NCI-H460 (cell line): ENCODE data around the gene BNC1. TPM values are rescaled to one million over a fixed set of nuclear protein-coding genes. Genes with fewer than 3 reads are reported as not detected.

Source experiments
- DNase-seq: peaks from one replicate; pipeline ENCODE4 v3.0.0-alpha.2; 2016; ENCODE audit warnings: low read depth; ENCODE audit errors: extremely low read depth
- polyA plus RNA-seq: library from polyadenylated mRNA; depleted of rRNA; stranded (reverse); fragments of >200 nt; gene quantifications from 2 replicates; pipeline ENCODE4 v1.2.3, GENCODE V29; 2014; cell fraction: nucleus; rRNA removed
- total RNA-seq: library from RNA; depleted of rRNA; stranded (reverse); fragments of >200 nt; shearing (Covaris generic); gene quantifications from 2 replicates; pipeline ENCODE4 v1.2.3, GENCODE V29; 2014; rRNA removed

BNC1 gene, protein sequence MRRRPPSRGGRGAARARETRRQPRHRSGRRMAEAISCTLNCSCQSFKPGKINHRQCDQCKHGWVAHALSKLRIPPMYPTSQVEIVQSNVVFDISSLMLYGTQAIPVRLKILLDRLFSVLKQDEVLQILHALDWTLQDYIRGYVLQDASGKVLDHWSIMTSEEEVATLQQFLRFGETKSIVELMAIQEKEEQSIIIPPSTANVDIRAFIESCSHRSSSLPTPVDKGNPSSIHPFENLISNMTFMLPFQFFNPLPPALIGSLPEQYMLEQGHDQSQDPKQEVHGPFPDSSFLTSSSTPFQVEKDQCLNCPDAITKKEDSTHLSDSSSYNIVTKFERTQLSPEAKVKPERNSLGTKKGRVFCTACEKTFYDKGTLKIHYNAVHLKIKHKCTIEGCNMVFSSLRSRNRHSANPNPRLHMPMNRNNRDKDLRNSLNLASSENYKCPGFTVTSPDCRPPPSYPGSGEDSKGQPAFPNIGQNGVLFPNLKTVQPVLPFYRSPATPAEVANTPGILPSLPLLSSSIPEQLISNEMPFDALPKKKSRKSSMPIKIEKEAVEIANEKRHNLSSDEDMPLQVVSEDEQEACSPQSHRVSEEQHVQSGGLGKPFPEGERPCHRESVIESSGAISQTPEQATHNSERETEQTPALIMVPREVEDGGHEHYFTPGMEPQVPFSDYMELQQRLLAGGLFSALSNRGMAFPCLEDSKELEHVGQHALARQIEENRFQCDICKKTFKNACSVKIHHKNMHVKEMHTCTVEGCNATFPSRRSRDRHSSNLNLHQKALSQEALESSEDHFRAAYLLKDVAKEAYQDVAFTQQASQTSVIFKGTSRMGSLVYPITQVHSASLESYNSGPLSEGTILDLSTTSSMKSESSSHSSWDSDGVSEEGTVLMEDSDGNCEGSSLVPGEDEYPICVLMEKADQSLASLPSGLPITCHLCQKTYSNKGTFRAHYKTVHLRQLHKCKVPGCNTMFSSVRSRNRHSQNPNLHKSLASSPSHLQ
- total RNA-seq, result not detected in 2 replicates
- not detected in 2 replicates for polyA plus RNA-seq

DNA sequence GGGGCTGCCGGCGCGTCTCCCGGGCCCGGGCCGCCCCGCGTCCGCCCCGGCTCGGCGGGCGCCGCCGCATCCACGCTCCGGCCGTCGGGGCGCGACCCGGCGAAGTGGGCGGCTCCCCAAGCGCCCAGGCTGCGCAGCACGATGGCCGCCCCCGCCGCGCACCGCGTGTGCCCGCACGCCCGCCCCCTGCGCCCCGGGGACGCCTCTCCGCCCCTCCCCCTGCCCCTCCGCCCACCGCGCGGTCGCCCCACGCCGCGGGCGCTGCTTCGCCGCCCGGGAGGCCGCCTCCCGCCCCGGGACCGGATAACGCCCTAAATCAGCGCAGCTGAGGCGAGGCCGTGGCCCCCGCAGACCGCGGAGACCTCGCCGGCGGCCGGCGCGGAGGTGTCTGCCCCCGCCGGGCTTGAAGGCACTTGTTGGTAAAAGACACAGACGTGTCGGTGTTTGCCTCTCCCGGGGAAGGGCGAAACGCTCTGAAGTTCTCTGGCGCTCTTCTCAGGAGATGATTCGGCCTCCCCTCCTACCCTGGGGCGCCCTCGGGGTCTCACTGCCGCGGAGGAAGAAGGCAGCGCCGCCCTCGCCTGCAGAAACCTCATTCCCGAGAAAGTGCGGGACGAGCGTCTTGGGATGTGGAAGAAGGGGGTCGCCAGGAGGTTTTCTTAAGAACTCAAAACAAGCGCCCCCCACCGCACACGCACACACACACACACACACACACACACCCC is at the start of gene BNC1:
Gene BNC1 (minus strand): TSS at position 106 of the 725 bp plus-strand sequence. CDS start 36 bp downstream, at position 70.
- no peak for DNase-seq

DNA sequence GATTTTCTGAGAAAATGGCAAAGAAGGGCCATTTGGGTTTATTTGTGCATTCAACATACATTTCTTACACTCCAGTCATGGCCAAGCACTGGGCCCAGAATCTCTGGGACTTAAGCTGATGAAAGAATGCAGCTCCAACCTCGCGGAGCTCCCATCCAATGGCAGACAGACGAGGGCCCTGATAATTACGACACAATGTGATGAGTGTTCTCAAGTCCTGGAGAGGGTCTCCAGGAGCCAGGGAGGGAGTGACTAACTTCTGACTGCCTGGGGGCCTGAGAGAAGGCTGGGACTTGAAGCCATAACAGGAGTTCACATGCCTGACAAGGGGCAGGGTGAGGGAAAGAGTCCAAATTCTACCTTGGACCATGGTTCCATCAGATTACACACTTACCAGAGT is 42.6 kb upstream of the BNC1 start:
- no peak for DNase-seq

DNA sequence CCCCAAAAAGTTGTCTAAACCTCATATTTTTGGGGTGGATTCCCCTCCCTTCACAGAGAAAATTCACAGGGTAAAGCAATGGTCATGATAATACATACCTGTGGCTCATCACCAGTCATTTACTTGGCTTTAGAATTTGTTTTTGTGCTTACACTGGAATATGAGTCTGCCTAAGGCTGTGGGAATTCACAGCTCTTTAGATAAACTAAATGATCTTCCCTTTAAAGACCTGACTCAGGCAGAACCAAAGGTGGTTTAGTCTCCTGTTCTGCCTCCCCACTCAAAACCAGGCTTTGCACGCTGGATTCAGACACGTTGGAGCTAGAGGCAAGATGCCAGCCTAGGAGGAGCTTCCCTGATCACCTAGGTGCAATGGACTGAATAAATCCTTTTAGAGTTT is 40.3 kb upstream of the BNC1 start:
- no peak for DNase-seq

DNA sequence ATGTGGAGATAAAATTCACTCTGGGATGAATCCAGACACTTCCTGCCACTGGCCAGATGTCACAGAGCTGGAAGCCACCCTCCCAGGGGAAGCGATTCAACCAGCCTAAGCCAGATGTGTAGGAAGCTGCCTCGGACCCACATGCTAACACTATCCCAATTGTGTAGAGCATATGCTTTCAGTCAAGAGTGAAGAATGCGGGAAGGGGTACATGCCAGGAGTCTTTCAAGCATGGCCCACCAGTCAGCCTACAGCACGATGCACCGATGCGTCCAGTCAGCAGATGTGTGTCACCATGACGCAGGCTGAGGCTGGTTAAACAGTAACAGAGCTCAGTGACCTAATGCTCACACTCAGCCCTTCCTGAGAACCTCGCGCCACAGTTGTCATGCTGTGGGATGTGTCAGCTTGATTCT is 38.8 kb upstream of the BNC1 start:
- no peak for DNase-seq

DNA sequence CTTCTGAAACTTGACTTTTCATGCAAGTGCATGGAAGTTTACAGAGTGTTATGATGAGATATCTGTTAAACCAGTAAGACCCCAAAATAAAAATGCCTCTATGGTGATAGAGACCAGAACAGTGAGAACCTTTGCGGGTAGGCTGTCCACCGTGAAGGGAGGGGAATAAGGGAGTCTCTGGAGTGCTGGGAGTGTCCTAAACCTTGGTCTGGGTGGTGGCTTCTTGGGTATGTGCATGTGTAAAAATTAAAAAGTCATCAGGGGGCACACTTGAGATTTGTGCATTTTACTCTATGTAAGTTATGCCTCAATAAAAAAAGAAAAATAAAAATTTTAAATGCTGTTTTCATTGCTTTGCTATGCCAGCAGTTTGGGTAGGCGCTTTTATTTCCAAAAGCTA is 38.2 kb upstream of the BNC1 start:
- no peak for DNase-seq

DNA sequence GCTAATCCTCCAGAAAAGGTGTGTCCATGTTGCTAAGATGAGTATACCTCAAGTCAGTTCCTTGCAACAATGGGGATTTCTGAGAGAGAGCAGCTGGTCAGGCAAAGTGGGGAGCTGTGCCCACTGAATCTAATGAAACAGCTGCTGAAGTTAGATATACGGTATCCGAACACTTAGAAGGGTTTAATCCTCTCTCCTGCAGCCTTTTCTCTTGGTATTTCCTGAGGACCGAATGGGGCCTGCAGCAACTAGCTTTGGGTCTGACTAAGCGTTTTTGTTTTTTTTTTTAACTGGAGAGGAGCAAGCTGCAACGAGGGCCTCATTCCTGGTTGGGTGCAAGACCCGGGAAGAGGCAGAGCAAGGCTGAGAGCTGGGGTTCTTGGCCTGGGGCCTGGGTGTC is 37.6 kb upstream of the BNC1 start:
- DNase-seq, result no peak

DNA sequence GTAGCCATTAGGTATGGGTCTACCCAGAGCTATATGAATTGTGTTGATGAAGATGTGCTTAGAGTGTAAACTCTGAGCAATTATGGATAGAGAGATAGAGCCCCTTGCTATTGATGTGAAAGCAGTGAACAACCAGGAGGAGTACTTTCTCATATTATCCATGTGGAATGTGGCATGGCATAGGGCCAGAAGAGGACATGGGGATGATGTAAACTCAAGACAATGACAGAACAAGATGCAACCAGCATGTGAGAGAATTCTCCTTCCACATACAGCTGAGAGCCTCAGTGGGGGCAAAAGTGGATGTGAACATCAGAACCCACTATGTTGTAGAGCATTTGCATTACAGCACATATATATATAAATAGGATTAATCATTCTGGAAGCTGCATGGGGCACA is 36.4 kb upstream of the BNC1 start:
- DNase-seq, result peak; percentile 26

DNA sequence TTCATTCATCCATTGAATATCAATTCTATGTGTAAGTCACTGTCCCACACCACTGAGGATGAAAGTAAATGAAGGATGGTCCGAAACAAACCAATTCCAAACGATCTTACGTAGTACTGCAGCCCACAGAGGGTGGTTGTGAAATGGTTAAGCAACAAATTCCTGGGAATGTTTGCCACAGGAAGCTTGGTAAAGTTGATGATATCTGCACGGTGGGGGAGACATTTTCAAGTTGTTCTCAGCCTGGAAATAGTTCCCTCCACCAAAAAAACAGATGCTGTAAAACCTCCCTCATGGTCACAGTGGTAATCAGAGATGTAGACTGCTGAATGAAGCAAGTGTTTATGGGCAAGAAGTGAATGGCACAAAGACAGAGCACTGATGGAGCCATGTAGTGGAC is 35.9 kb upstream of the BNC1 start:
- peak; percentile 20 for DNase-seq

DNA sequence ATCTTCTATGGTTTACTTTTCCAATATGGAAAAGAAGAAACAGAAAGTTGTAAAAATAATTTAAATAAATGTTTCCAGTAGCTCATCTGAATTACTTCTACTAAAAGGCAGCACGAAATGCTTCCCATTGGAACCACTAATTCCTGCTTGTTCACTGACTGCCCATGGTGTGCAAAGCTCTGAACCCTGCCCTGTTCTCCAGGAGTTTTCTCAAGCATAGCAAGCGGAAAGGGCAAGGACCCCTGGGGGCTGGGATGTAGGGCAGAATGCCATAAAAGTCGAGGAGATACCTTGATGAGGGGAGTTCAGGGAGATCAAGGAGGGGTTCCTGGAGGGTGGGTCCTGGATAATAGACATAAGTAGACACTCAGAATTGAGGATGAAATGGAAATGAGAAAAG is 35.3 kb upstream of the BNC1 start:
- no peak for DNase-seq

DNA sequence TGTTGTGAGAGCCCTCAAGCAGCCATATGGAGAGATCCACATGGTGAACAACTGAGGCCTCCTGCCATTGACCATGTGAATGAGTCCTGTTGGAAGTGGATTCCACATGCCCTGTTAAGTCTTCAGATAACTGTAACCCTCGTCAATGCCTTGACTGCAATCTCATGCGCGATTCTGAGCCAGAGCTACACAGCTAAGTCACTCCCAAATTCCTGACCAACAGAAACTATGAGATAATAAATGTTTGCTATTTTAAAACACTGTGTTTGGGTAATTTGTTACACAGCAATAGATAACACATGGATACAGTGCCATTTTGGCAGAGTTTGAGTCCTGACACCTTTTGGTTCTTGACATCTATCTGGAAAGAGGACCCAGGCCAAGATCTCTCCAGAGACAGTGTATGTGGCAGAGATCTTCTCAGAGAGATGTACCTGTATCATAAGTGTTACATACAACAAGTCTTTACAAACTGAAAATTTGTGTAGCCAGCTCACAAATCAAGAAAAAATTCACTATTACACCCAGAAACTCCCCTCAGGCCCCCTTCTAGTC is 34.5 kb upstream of the BNC1 start:
- no peak for DNase-seq

DNA sequence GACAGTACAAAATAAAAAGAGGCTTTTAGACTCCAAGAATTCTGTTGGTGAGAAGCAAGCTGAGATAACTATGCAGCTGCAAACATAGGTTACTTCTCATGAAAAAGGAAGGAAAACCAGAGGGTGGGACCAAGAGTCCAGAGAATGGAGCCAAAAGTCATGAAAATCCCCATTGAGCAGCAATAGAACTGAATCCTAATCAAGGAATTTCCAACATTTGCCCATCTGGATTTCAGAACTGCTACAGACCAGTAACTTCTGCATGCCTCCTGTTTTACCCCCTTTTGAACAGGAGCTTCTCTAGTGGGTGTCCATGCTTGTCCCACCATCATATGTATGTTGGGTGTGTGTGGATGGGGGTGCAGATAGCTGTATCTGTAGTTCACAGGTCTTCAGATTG is 33.6 kb upstream of the BNC1 start:
- no peak for DNase-seq

DNA sequence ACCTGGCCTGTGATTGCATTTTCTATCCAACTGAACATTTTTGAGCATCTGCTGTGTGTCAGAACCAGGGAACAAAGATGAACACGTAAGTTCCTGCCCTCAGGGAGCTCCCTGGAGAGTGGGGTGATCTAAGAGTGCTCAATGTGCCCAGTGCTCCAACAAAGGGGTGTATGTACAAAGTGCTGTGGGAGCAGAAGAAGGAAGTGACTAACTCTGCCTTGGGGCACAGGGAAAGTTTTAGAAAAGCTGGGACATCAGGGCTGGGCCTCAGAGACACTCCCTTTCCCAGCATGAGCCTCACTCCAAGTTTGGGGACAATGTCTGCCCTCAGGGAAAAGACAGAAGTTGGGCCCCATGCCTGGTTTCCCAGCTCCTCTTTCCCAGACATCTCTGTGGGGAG is 27.6 kb upstream of the BNC1 start:
- DNase-seq, result no peak

DNA sequence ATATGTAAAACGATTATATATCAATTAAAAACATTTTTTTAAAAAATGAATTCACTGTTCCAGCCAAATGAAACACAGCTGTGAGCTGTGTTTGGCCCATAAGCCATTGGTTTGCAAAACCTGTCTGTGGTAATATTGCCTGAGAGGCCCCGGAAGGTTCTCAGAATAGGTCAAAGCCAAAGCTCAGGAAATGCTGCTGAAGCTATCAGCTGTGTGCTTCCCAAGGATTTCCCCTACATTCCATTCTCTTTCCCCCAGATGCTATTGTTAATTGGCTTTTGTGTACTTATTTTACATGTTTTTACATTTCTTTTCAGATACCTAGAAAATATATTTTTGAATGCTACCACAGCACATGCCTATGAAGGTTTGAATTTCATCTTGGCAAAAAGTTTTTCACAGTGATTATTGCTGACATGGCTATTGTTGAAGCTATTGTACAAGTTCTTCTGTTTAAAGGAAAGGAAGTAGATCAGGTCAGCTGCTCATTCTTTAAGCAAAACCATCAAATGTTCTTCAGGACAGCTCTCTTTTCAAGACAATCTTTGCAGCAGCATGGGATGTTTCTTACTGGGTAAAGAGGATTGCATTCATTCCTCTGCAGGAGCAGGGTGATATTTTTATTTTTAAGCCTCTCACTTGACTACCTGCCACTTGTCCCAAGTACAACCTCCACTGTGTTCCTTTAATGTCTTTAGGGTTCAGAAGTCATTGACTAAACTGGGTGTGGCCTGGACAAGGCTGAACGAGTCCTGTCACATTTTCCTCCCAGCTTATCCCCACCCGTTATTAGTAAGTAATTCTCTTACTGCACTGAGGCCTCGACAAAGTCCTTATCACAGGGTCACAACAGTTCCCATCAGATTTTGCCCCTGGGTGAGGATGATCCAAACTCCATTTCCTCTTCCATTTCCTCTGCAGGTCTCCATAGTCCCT is 26.3 kb upstream of the BNC1 start:
- no peak for DNase-seq

DNA sequence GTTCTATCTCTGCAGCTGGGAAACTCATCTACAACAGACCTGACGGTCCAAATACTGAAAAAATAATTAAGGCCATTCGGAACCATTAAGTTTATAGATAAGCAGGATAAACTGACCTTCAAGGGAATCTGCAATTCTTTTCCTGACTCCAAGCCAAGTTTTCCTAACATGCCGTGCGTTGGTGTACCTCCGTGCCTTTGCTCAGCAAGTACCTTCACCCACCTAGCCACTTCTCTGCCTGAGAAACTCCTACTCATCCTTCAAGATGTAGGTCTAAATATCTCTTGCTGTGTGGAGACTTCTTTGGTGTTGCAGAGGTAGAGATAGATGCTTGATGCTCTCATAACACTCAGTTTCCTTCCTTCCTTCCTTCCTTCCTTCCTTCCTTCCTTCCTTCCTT is 24.2 kb upstream of the BNC1 start:
- no peak for DNase-seq

DNA sequence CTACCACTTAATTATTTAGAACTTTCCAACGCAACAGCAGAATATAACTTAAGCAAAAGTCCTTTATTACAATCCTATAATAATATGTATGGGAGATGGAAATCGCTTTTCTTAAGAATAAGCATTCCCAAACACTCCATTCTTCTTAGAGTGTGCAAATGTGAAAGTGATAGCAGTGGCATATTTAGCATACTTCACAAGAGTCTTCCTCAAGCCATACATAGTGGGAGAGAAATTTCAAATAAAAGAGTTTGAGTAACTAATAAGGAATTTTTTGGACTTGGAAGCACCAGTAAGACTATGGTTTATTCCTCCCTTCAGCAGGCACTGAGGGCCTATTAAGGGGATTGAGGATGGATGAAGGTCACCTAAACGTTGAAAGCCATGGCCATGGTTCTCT is 22.1 kb upstream of the BNC1 start:
- no peak for DNase-seq

DNA sequence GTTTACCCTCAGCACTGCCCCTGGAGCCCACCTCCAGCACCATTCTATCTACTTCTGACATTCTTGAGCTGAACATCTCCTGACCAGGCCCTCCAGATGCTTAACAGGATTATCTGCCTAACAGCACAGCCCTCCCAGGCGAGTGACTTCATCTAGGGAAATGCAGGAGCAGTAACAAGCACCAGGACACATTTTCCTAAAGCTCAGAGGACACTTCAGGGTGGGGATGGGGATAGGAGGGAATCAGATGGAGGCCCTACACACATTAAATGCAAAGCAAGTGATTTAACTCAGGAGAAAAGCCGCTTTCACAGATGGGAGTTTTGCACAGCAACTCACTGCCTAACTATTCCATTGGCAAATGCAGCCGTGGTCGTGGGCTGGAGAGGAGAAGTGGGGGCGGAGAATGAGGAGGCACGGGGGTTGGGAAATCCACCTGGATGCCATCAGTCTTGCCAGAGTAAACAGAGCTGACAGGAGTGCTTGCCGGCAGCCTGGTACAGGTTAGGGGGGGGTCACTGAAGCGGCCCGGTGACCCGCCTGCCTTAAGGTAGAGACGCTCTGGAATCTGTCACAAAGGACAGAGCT is 21.3 kb upstream of the BNC1 start:
- DNase-seq, result no peak

DNA sequence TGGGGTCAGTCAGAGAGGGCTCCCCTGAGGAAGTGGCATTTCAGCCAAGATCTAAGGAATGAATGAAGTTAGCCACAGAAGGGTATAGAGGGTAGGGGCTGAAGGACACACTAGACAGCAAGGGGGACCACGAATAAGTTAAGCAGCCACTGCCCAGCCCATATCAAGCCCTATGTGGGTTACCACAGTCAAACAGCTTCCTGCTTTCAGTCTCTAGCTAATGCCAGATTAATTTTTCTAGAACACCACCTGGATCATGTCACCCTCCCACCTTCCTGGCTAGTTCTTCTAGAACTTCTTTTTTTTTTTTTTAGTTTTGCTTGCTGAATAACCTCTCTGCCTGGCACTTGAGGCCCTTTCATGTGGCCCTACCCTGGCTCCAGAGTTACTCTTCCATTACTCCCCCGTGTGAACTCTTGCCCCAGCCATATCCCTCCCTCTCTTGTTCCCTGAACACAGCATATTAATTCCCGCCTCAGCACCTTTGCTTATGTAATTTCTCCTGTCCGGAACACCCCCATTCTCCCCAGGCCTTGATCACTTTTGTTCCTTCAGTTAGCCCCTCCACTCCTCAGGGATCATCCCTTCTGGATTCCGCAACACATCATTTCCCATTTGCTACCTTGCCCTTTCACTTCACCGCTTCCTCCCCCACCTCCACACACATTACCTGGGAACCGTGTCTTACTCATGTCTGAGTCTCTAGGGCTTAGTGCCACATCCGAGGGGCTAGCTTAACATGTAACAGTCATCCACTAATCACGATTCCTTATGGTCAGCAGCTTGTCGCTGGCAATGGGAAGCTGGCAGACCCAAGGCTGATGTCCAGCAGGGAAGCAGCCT is 20.6 kb upstream of the BNC1 start:
- no peak for DNase-seq

DNA sequence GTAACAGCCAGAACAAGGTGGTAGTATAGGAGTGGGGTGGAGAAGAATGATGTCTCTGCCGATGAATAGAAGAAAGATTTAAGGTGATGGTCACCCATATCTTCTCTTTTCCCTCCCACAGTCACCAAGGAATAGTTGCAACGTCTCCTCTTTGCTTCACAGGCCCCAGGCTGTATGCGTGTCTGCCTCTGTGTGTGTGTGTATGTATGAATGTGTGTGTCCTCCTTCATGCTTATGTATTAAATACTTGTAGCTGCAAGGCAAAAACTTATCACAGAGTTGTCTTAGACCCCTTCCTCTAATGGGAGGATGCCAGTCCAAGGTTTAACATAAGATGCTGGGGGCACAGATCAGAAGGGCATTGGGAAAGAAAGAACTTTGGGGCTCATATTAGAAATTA is 19.1 kb upstream of the BNC1 start:
- no peak for DNase-seq
